Body of pancreas (tissue), 4 donors: ENCODE results near the gene PDE9A. TPM values are rescaled to one million over a fixed set of nuclear protein-coding genes. Genes with fewer than 3 reads are reported as not detected.
"Not testable (repeated sequence)": the region's sequence is repeated elsewhere in the genome, so short reads cannot be mapped to it uniquely, and the experiment has no call there.

ENCODE experiments used
- ATAC-seq: fragments of 150-250 bp; one replicate; pipeline ENCODE4 v1.9.1; 2016
- DNase-seq, 4 donors: peaks; one replicate each; pipeline ENCODE4 v3.0.0-alpha.2; 2019
- H3K27ac ChIP-seq, 4 donors: fragments of 200-600 bp; sonication (generic); 1 replicate in 3 of 4; 2 replicates in 1 of 4; pipeline versions ENCODE4 v1.5.1 to v1.6.1; 2016 to 2019; ENCODE audit warnings: mild to moderate bottlenecking in 1 of 4, mixed read lengths in 1 of 4, moderate library complexity in 1 of 4
- H3K27me3 ChIP-seq, 2 donors: fragments of 200-600 bp; sonication (generic); one replicate each; pipeline ENCODE4 v1.6.0; 2016; ENCODE audit warnings: mild to moderate bottlenecking in 1 of 2
- H3K36me3 ChIP-seq, 2 donors: fragments of 200-600 bp; sonication (generic); replicated peaks in 1 of 2; 2 replicates each; pipeline ENCODE4 v1.5.1; 2016; ENCODE audit warnings: low read depth in 2 of 2; ENCODE audit not compliant: insufficient read depth in 1 of 2
- H3K4me1 ChIP-seq: fragments of 200-600 bp; sonication (generic); one replicate; pipeline ENCODE4 v1.6.0; 2016
- H3K4me3 ChIP-seq, 2 donors: fragments of 200-600 bp; sonication (generic); 1 replicate in 1 of 2; 2 replicates in 1 of 2; pipeline ENCODE4 v1.5.1; 2016 to 2019
- H3K9me3 ChIP-seq, 3 donors: fragments of 200-600 bp; sonication (generic); 1 replicate in 2 of 3; 2 replicates in 1 of 3; pipeline ENCODE4 v1.5.1; 2016
- POLR2A ChIP-seq, 3 donors: fragments of 450-650 bp; IDR thresholded peaks; one replicate each; pipeline ENCODE4 v1.6.1; 2016; ENCODE audit warnings: antibody characterized with exemption in 3 of 3, mild to moderate bottlenecking in 2 of 3
- WGBS, 2 donors: methylation state at CpG; one replicate each; pipeline ENCODE4 v1.1.5; 2017; 5-methylcytosine and 5-hydroxymethylcytosine counted together
- intact Hi-C: fragments of 100-400 bp; cut with DNase I; formaldehyde crosslinking; loops from one replicate; pipeline ENCODE4 v1.15.1; 2023
- total RNA-seq, 2 donors: library from RNA; depleted of rRNA; stranded (reverse); fragments of >200 nt; gene quantifications; one replicate each; pipeline ENCODE4 v1.1.0, GENCODE V29; 2016
- TF ChIP-seq, protein P1 (sequence below), 7 experiments: fragments of 450-650 bp in 4 of 7; fragments of 200-600 bp in 3 of 7; sonication (generic) in 3 of 7; IDR thresholded peaks; one replicate each; pipeline ENCODE4 v1.5.1; 2016 to 2019; ENCODE audit warnings: antibody characterized with exemption in 7 of 7

Gene PDE9A
- total RNA-seq, 2 donors from 2014 or later = 5.2 to 7.9 TPM

DNA sequence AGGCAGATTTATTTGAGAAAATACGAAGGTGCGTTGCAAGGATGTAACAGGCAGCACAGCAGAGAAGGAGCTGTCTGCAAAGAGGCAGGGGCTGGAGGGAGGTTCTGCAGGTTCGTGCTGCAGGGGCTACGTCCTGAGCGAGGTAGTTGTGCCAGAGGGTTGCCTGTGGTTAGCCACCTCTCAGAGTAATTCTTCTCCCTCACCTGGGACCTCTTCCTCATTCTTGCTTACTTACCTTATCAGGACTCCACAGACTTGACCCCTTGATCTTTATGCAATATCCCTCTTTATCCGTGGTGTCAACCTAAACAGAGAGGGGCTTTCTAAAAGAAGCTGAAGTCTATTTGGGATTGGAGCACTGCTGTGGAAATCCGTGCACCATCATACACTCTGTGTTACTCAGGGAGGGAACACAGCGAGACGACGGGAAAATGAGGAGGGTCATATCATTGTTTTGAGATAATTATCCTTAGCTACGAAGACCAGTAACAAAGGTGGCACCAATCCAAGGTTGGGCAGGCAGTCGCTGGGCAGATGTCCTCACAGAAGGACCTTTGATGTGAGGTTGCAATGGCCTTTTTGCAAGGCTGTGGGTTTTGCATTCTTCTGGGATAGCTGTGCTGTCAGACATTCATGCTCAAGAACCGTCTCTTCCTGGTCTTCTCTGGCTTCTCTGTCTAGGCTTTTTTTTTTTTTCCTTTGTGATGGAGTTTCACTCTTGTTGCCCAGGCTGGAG lies 143.1 kb downstream of the PDE9A start:
- intact Hi-C loops = no loop called here
- WGBS, 2 donors = 38% methylated on average over 12 of the region's 13 CpGs
- no peak for DNase-seq
- H3K4me1 ChIP-seq = no peaks in the 10 kb centered on the region
- no peaks in the 10 kb centered on the region for H3K36me3 ChIP-seq
- H3K27ac ChIP-seq = no peak overlapping the region
- no peaks in the 10 kb centered on the region for H3K9me3 ChIP-seq
- TF ChIP-seq, protein P1, sequence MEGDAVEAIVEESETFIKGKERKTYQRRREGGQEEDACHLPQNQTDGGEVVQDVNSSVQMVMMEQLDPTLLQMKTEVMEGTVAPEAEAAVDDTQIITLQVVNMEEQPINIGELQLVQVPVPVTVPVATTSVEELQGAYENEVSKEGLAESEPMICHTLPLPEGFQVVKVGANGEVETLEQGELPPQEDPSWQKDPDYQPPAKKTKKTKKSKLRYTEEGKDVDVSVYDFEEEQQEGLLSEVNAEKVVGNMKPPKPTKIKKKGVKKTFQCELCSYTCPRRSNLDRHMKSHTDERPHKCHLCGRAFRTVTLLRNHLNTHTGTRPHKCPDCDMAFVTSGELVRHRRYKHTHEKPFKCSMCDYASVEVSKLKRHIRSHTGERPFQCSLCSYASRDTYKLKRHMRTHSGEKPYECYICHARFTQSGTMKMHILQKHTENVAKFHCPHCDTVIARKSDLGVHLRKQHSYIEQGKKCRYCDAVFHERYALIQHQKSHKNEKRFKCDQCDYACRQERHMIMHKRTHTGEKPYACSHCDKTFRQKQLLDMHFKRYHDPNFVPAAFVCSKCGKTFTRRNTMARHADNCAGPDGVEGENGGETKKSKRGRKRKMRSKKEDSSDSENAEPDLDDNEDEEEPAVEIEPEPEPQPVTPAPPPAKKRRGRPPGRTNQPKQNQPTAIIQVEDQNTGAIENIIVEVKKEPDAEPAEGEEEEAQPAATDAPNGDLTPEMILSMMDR (IDR thresholded peaks at IDR 0.05) = no peak
- TF ChIP-seq POLR2A (IDR thresholded peaks at IDR 0.05) = no peak
- H3K27me3 ChIP-seq = peaks cover 0 to 4% of the 10 kb centered on the region in 2 donors
- ATAC-seq = no peak
- no peak overlapping the region for H3K4me3 ChIP-seq

DNA sequence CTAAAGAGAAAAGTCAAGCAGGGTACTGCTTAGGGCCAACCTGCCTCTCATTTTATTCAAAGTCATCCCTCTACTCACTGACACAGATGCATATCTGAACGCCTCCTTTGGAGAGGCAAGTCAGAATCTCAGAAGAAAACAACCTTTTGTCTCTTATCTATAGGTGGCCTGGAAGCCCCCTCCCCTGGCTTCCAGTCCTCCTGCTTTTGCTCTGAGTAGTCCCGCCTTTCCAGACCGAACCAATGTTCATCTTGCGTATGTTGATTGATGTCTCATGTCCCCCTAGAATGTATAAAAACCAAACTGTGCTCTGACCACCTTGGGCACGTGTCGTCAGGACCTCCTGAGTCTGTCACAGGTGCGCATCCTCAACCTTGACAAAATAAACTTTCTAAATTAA lies 144.1 kb downstream of the PDE9A start:
- TF ChIP-seq POLR2A (IDR thresholded peaks at IDR 0.05) = no peak
- TF ChIP-seq, protein P1 (IDR thresholded peaks at IDR 0.05) = no peak
- intact Hi-C loops = no loop called here
- H3K27me3 ChIP-seq = peaks cover 0 to 4% of the 10 kb centered on the region in 2 donors
- H3K27ac ChIP-seq = no peak overlapping the region
- ATAC-seq (no peak), DNase-seq (no peak)
- no peaks in the 10 kb centered on the region for H3K9me3 ChIP-seq
- no peaks in the 10 kb centered on the region for H3K4me1 ChIP-seq
- H3K36me3 ChIP-seq = no peaks in the 10 kb centered on the region
- 71 to 72% methylated on average over 7 of the region's 7 CpGs for WGBS, 2 donors
- no peak overlapping the region for H3K4me3 ChIP-seq

DNA sequence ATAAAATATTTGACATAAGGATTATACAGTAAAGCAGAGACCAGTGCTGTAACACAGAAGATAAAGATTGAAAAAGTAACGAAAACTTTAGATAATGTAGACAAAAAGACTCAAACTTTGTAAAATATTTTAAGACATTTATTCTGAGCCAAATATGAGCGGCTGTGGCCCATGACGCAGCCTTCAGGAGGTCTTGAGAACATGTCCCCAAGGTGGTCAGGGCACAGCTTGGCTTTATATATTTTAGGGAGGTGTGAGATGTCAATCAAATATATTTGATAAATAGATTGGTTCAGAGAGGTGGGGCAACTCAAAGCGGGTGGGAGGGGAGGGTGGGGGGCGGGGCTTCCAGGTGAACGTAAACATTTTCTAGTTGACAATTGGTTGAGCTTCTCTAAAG lies 144.7 kb downstream of the PDE9A start:
- no peaks in the 10 kb centered on the region for H3K4me1 ChIP-seq
- WGBS, 2 donors = 62 to 70% methylated on average over 6 of the region's 6 CpGs
- ATAC-seq (no peak), DNase-seq (no peak)
- intact Hi-C loops = no loop called here
- no peaks in the 10 kb centered on the region for H3K9me3 ChIP-seq
- H3K27ac ChIP-seq = no peak overlapping the region
- H3K36me3 ChIP-seq = no peaks in the 10 kb centered on the region
- H3K4me3 ChIP-seq = no peak overlapping the region
- peaks cover 0 to 4% of the 10 kb centered on the region in 2 donors for H3K27me3 ChIP-seq
- TF ChIP-seq, protein P1 (IDR thresholded peaks at IDR 0.05) = no peak

DNA sequence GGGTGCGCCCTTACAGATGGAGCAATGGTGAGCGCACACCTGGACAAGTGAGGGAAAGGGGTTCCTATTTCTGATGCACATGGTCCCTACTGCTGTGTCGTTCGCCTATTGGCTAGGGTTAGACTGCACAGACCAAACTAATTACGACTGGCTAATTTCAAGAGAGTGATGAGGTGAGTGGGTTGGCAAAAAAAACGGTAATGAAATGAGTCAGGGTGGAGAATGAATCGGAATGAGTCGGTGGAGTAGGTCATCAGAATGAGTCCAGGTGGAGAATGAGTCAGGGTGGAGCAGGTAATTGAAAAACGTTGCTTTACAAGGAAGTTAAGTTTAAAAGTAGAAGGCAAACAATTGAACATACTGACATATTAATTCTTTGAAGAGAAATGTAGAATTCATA lies 146.1 kb downstream of the PDE9A start:
- DNase-seq (no peak), ATAC-seq (no peak)
- 64 to 65% methylated on average over 9 of the region's 9 CpGs for WGBS, 2 donors
- Histone ChIP-seq H3K27ac (no peak overlapping the region), H3K36me3 (no peaks in the 10 kb centered on the region), H3K4me3 (no peak overlapping the region), H3K27me3 (peaks cover 0 to 4% of the 10 kb centered on the region in 2 donors), H3K4me1 (no peaks in the 10 kb centered on the region), H3K9me3 (no peaks in the 10 kb centered on the region)
- intact Hi-C loops = no loop called here
- TF ChIP-seq POLR2A (IDR thresholded peaks at IDR 0.05) = no peak
- TF ChIP-seq, protein P1 (IDR thresholded peaks at IDR 0.05) = no peak

DNA sequence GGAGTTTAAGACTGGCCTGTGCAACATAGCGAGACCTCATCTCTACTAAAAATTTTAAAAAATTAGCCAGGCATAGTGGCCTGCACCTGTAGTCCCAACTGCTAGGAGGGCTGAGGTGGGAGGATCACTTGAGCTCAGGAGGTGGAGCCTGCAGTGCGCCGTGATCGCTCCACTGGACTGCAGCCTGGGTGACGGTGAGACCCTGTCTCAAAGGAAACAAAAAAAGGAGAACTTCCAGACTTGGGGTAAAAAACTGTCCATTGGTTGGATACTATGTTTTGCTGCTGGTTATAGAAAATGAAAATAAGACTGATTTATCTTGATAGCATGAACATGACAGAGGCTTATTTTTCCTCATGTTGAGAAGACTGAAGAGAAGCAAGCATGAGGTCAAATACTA lies 146.5 kb downstream of the PDE9A start:
- ATAC-seq = no peak

DNA sequence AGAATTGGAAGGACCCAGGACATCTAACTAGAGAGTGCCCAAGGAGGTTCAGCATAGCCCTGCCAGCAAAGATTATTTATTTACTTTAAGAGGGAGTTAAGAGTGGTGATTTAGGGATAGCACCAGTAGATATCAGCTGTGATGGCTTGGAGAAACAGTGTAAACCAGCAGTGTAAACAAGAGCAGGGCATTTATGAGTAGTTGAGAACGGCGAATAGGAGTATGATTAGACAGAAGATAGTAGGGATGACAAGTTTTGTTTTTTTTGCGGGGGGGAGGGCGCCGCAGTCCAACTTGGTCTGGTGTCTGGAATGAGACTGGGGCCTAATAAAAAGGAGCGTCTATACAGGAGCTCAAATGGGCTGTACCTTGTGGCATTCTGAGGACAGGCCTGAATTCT lies 148.2 kb downstream of the PDE9A start:
- H3K27ac ChIP-seq, intact Hi-C loops, H3K36me3 ChIP-seq, H3K9me3 ChIP-seq, ATAC-seq, H3K4me1 ChIP-seq, H3K27me3 ChIP-seq, DNase-seq, H3K4me3 ChIP-seq: not testable (repeated sequence)
- 72% methylated on average over 6 of the region's 6 CpGs for WGBS, 2 donors

More for the DNA sequence above, 146.5 kb downstream of the PDE9A start:
- H3K27ac ChIP-seq = no peak overlapping the region
- intact Hi-C loops = no loop called here
- peaks cover 0 to under 1% of the 10 kb centered on the region in 2 donors for H3K27me3 ChIP-seq
- H3K36me3 ChIP-seq = no peaks in the 10 kb centered on the region
- WGBS, 2 donors = 86 to 91% methylated on average over 5 of the region's 5 CpGs
- no peaks in the 10 kb centered on the region for H3K4me1 ChIP-seq
- no peak overlapping the region for H3K4me3 ChIP-seq
- TF ChIP-seq, protein P1 (IDR thresholded peaks at IDR 0.05) = no peak
- no peak for TF ChIP-seq POLR2A (IDR thresholded peaks at IDR 0.05)
- H3K9me3 ChIP-seq = no peaks in the 10 kb centered on the region
- DNase-seq = no peak
